Measurements from ENCODE around the gene PRKCA.

The PRKCA gene

DNA sequence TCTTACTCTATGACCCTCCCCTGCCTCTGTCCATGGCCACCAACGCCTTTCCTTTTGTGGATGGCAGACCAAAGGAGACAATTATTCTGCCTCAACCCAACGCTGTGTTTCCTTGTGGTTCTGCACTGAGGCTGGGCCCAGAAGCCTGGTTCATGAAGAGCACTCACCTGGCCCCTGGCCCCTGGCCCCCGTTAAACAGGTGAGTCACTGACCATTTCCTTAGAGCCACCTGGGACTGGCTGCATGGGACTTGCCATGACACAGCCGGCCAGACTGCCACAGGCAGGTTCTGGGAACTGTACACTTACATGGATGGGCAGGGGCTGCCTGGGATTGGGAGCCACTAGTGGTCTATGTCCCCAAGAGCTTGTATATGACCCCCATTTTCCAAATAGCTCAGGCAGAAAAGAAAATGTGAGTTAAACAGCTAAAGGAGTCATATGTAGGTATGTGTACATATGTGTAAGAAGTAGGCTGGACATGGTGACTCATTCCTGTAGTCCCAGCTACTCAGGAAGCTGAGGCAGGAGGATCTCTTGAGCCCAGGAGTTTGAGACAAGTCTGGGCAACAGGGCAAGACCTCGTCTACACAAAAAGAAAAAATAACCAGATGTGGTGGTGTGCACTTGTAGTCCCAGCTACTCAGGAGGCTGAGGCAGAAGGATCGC is 350.6 kb downstream of the PRKCA start:
- no peak for DNase-seq (ENCODE audit: low read depth, low spot score)

DNA sequence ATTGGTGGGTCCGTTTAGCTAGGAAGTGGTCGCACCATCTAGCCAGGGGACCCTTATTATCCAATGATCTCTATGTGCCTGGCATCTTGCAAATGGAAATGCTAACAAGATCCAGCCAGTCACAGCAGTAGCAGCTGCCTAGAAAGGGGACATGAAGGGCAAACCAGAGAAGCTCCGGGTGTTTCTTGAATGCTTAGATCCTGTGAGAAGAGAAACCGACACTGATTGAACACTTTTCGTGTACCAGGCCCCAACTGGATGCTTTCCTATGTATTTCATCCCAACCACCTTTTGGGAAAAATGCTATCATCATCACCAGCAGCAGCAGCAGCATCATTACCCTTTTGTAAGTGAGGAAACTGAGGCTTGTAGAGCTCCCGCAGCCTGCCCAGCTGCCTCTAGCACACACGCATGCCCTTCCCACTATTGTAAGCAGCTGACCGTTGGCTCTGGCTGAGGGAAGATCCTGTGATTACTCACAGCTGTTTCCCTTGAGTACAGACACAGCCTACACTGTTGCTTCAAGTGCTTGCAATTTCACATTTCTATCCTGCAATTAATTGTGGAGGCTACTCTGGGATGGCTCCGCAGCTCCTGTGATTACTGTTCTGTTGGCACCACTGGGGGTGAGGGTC is 351.8 kb downstream of the PRKCA start:
- DNase-seq (ENCODE audit: low read depth, low spot score), result no peak

DNA sequence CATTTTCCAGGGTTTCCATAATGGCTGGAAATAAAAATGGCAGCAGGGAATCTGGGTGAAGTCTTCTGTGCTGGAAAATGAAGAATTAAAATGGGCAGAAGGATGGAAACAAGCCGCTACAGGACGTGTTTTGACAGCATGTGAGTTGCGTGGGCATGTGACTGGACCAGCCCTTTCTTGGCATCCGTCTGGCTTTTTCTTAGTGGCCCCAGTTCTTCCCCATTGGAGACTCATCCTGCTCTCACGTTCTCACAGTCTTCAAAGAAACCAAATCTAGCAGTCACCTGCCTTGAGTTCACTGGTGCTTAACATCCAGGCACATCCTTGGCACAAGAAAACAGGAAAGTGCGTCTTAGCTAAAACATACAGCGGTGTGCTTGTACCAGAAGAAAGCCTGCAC is 352.4 kb downstream of the PRKCA start:
- no peak for DNase-seq (ENCODE audit: low read depth, low spot score)

DNA sequence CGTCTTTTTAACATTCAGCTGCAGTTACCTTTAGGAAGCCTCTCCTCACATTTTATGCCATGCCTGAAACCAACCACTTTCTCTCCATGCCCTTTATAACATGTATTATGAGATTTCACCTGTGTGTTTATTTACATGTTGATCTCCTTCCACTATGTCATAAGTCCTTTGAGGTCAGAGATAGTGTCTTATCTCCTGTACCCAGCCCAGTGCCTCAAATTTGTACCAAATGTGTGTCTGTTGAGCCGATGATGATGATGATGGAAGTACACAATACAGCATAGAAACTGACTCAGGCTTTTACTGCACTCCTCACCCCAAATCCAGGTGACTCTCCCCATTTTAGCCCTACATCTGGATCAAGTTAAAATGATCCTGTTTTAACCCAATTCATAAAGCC is 353.0 kb downstream of the PRKCA start:
- DNase-seq (ENCODE audit: low read depth, low spot score), result no peak

DNA sequence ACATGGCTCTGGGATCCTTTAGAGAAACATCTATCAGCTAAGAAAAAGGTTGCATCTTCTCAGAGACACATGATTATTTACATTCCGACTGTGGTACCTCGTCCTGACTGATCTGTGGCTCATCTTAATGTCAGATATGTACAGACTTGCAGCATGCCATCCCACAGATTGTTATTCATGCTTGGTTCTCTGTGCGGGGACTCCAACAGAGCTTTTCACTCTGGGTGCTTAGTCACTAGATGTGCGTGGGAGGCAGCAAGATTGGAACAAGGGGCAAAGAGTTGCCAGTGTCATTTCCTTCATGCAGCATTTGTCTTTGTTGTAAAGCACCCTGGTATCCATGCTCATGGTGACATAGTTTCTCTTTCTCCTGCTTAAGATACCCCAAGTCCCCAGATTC is 353.4 kb downstream of the PRKCA start:
- DNase-seq (ENCODE audit: low read depth, low spot score), result no peak

DNA sequence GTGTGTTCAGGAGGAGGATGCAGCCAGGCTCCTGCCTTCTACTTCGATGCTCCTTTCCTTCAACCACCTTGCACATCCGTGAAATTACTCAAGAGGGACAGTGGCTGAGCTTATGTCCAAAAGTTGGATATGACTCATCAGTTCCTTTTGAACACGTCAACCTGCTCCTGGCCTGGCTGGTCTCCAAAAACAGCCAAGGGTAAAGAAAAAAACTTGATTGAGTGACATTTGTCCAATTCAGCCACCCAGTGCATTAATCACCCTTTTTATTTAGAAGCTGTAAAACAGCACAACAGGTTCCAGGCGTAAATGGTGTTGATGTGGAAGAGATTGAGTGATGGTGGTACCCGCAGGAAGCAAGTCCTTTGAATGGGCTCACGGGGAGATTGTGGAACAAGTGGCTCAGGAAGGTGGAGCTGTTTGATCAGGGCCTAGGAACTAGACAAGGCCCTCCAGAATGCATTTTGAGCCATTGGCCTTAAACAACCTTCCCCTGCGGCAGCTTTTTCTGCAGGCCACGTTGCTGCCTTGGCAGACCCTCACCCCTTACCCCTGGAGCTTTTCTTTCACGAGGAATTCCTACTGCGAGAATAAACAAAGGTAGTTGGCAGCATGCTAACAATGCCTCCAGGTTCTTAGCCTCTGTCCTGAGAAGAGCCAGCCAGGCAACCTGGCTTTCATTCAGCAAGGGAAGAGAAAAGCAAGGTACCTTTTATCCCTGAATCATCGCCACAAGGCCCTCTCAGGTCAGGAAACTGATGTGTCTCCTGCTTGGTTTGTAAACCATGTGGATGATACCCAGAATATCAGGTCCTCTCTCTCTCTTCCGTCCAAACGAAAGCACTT is 359.2 kb downstream of the PRKCA start:
- DNase-seq (ENCODE audit: low read depth, low spot score), result no peak

DNA sequence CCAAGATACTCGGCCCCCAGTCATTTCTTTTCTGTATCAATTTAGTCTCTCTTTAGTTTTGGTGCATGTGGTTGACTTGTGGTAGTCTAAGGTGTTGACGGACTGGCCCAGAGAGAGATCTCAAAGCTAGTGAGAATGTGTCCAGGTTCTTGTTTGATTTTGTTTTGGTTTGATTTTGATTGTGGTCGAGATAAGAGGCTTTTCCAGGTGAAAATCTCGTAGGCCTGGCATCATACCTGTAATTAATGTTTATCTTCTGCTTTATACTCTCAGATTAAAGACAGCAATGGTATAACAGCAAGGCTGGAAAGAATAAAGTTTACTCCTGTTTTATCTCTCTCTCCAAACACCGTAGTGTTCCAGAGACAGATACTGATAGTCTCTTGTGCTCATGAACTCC is 360.1 kb downstream of the PRKCA start:
- DNase-seq (ENCODE audit: low read depth, low spot score), result no peak

DNA sequence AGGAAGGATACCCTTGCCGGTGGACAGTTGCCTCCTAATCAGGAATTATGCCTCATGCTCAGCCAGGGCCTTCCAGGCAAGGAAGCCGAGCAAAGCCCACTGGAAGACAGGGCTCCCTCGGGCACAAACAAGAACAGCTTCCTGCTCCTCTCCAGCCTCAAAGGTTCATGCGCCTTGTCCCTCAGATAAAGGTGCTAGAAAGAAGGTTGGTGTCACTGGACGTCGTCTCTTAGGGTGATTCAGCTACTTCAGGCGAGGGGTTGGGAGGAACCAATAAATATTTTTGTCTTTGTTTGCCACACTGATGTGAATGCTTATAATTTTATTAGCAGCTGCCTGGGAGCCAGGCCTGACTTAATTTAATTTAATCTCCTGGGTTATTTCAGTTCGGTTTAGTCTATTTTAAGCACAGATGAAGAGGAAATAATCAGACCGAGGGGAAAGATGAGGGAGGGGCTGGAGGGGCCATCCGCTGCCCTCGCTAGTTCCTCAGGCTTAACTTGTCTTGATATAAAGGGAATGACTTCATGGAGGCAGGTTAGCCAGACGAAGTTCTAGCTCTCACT is 360.7 kb downstream of the PRKCA start:
- no peak for DNase-seq (ENCODE audit: low read depth, low spot score)

DNA sequence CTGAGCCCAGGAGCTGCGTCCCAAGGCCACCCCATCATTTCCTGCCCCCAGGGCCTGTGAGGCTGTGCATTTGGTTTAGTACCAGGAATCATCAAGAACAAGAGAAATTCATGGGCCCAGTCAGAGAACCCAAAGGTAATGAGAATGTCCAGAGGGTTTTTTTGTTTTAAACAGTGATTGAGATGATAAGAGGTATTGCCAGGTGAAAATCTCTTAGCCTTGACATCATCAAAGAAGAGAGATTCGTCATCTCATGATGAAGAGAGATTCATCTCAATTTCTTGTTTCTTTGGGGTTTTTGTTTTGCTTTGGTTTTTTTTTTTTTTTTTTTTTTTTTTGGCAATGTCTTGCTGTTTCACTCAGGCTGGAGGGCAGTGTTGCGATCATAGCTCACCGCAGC is 361.9 kb downstream of the PRKCA start:
- DNase-seq (ENCODE audit: low read depth, low spot score), result no peak

DNA sequence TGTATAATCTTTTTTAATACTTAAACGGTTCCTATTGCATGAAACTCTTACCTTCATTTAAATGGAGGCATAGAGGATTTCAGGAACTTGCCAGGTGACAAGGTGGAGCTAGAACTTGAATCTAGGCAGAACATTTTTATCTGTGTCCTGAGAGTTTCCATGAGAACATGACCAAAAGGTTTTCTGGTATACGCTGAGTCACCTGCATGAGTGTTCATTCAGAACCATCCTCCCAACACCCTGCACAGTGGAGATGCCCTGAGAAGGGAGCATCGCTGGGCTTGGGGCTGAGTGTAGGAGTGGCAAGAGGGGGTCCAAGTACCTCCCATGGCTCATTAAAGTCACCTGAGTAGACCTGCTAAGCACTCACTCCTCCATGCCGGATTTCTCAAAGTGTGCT is 362.8 kb downstream of the PRKCA start:
- no peak for DNase-seq (ENCODE audit: low read depth, low spot score)

DNA sequence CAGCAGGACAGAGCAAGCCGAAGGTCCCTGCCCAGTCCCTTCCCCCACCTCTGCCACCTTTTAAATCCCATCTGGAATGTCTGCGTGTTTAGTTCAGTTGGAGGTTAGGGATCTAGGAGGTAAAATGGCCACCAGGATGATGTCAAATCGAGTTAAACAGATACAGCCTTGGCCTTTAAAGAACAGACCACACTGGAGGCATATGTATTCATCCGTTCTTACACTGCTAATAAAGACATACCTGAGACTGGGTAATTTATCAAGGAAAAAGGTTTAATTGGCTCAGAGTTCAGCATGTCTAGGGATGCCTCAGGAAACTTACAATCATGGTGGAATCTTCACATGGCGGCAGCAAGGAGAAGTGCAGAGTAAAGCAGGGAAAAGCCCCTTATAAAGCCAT is 364.7 kb downstream of the PRKCA start:
- no peak for DNase-seq (ENCODE audit: low read depth, low spot score)

DNA sequence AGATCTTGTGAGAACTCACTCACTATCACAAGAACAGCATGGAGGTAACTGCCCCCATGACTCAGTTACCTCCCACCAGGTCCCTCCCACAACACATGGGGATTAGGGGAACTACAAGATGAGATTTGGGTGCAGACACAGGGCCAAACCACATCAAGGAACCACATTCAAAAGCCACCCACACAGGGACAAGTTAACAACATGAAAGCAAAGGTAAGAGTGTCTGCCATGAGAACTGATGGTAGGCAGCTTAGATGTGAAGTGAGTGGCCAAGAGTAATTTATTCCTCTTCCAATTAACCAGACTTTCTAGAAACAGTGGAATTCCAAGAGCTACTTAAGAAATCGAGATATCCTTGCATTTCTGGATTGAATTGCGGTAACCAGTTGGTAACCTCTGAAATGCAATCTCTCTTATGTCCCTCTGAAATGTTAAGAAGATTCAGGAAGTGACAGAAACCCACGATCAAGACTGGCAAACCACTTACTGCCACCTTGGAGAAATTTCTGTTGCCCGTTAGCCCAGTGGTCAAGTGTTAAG is 365.1 kb downstream of the PRKCA start:
- DNase-seq (ENCODE audit: low read depth, low spot score), result no peak

DNA sequence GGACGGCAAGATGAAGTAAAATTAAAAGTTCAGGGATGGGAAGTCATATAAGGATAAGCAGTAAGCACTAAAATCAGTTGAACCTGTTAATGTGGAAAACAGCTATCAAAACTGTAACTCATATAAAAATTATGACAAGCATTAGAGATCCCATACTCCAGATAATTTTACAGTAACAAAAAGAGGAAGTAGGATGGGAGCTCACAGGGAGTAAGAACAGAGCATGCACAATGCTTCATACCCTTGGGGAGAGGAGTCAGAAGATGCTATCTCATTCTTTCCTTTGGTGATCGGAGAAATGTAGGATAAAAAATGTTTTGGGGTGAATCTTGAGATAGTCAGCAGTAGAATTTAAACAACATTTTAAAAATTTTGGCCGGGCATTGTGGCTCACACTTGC is 367.8 kb downstream of the PRKCA start:
- DNase-seq (ENCODE audit: low read depth, low spot score), result no peak

DNA sequence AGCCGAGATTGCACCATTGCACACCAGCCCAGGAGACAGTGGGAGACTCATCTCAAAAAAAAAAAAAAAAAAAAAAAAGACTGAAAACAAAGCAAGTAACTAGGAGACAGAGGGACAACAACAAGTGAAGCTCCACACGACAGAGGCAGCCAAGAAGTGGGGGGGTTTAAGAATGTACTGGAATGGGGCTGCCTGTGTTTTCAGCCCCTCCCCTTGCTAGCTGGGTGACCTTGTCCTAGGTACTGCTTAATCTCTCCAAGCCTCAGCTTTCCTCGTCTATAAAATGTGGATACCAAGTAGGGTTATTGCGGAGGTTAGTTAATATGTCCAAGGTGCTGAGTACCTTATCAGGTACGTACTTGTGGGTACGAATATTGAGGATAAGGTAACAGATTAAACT is 368.7 kb downstream of the PRKCA start:
- DNase-seq (ENCODE audit: low read depth, low spot score), result no peak

DNA sequence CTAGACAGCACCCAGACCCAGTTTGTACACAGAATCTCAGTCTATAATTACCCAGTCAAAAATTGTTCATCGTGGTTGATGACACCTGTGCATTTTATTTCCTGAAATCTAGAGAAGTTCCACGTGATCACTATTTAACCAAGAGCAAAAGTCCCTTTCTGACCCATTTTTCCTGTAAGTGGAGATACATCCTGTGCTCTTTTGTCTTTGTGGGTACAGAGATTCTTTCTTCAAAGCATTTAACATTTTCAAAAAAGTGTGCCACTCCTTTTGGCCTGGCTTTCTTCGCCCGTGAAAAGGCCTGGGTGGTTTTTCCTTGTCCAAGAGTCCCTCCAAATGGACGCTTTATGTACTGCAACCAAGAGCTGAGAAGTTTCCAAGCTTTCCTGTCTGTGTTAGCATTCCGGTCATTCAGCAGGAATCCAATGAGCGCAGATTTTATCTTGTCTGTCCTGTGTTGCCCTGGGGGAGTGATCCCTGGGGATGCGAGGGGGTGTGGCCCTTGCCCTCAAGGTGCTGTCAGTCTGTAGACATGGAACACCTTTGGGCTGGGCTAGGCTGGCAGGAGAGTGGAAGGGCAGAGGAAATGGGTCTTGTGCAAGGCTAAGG is 371.4 kb downstream of the PRKCA start:
- peak; percentile 45 for DNase-seq (ENCODE audit: low read depth, low spot score)

DNA sequence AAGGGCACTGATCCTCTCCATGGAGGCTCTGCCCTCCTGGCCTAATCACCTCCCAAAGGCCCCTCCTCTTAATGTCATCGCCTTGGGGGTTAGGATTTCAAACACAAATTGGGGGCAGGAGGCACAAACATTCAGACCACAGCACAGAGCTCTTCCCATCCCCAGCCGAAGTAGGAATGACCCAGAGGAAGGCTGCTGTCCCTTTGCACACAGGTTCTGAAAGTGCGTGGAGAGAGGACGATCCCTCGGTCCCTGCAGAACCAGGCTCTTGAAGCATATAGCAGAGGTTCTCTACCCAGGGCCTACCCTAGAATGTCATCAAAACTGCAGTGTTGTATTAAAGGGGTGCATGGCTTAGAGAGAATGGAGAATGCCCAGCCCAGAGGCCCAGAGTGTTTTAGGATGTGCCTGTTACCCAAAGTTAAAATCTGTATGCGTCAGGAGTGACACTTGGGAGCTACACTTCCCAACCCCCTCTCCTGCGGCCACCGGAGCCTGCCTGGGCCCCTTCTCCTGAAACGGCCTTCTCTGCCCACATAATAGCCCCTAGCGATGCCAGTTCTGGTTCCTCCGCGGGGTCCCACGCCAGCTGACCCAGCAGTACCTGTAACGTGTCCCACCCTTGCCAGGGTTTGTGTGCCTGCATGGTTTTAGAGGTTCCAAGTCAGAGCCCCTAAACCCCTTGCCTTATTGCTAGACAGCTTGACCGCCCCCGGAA is 373.0 kb downstream of the PRKCA start:
- no peak for DNase-seq (ENCODE audit: low read depth, low spot score)

DNA sequence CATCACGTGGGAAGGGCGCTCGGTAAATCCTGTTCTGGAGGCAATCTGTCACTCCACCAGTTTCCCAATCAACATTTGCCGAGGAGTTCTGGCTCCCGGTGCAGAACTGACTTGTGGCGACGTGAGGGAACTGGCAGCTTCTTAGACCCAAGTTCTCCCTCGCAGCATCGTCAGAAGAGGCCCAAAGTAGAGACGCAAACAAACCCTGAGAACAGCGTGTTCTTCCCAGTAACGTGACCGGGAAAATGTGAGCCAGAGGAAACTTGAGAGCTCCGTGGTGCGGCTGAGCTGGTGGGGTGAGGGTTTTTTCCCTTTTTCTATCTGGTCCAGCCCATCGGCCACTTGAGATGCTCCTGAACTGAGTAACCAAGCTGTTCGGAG is 373.6 kb downstream of the PRKCA start:
- DNase-seq (ENCODE audit: low read depth, low spot score), result peak; percentile 69

DNA sequence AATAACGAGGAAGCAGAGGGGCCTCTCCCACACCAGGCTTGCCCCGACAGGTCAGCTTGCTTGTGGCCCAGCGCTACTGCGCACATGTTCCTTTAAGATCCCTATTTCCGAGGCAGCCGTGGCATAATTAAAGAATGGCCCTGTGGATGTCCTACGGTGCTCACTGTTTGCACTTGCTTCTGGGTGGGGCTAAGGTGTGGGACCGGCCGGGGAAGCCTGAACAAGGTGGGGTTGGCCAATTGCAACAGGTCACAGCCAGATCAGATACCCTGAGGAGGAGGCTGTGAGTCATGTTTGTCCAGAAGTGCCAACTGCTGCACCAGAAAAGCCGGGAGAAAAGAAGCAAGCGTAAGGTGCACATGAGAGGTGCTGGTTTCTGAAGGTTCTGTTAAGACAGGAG is 374.0 kb downstream of the PRKCA start:
- no peak for DNase-seq (ENCODE audit: low read depth, low spot score)

DNA sequence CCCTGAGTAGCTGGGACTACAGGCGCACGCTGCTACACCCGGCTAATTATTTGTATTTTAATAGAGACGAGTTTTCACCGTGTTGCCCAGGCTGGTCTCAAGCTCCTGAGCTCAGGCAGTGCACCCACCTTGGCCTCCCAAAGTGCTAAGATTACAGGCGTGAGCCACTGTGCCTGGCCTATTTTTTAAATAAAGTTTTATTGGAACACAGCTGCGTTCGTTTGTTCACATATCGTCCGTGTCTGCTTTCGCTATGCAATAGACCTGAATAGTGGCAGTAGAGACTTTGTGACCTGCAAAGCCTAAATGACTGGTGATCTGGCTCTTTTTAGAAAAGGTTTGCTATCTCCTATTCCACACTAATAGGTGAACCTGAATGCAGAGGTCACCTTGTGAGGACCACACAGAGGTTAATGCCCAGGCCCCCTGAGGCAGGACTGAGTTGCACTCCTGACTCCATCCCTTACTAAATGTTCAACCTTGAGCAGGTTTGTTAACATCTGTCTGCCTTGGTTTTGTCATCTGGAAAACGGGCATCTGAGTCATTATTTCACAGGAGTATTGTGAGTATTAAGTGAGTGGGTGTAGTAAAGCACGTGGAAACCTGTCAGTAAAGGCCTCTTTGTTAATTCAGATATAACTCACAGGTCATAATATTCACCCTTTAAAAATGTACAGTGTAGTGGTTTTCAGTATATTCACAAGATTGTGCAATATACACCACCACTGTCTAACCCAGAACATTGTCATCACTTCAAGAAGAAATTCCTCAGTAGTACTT is 375.0 kb downstream of the PRKCA start:
- no peak for DNase-seq (ENCODE audit: low read depth, low spot score)

DNA sequence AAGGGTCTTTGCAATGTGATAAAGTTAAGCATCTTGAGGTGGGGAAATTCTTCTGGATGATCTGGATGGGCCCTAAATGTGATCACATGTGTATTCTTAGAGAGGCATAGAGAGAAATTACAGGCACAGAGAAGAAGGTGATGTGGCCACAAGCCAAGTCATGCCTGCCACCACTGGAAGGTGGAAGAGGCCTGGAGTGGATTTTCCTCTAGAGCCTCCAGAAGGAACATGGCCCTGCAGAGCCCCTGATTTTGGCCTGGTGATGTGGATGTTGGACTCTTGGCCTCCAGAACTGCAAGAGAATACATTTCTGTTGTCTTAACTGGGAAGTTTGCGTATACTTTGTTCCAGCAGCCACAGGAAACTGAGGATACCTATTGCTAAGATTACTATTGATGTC is 375.6 kb downstream of the PRKCA start:
- no peak for DNase-seq (ENCODE audit: low read depth, low spot score)
